ENCODE results near the gene ACOT8. TPM values are rescaled to one million over a fixed set of nuclear protein-coding genes. Genes with fewer than 3 reads are reported as not detected.

The ACOT8 gene
- total and polyA plus RNA-seq, 12 donors, result 21.3 to 46.6 (median 28.1) TPM

GRCh38 chr20:45887346-45887715 is 30.1 kb upstream of the ACOT8 start, which contains the start of gene SPATA25:
Gene SPATA25, minus strand, starts transcription at chr20:45887622. Its CDS starts 32 bp downstream, at chr20:45887590.
- H3K27ac ChIP-seq, result no peak within 1 kb of the TSS
- H3K36me3 ChIP-seq, result peaks cover 0 to 67% (median 14%) of the 10 kb centered on the region in 9 donors
- H3K9me3 ChIP-seq, result no peaks in the 10 kb centered on the region
- 94% methylated on average over 8 of the region's 8 CpGs for WGBS, 2 donors
- intact Hi-C loops (cut with DNase I), result loop anchor here in 3 of 10 donors (10.0 kb wide), 3 partner anchors 53 to 77 kb away; partner anchors contain the start of gene SNX21 (in 1 of the 3)
- ATAC-seq (no peak), DNase-seq (no peak)
- TF ChIP-seq CTCF (IDR thresholded peaks at IDR 0.05), result no peak
- no peak within 1 kb of the TSS for H3K4me3 ChIP-seq
- peaks cover 10 to 45% (median 38%) of the 10 kb centered on the region in 9 donors for H3K4me1 ChIP-seq
- H3K27me3 ChIP-seq, result no peaks in the 10 kb centered on the region

GRCh38 chr20:45886590-45887345 is 29.6 kb upstream of the ACOT8 start:
- ATAC-seq, result no peak
- Histone ChIP-seq H3K27ac (no peak overlapping the region), H3K4me1 (peaks cover 6 to 45% (median 38%) of the 10 kb centered on the region in 9 donors), H3K4me3 (no peak overlapping the region), H3K36me3 (peaks cover 0 to 72% (median 14%) of the 10 kb centered on the region in 9 donors), H3K9me3 (no peaks in the 10 kb centered on the region), H3K27me3 (no peaks in the 10 kb centered on the region)
- no peak for TF ChIP-seq CTCF (IDR thresholded peaks at IDR 0.05)
- intact Hi-C loops (cut with DNase I), result loop anchor here in 3 of 10 donors (10.0 kb wide), 3 partner anchors 52 to 78 kb away; partner anchors contain the start of gene SNX21 (in 1 of the 3)
- DNase-seq, result no peak
- 90 to 92% methylated on average over 19 of the region's 19 CpGs for WGBS, 2 donors

GRCh38 chr20:45883100-45883469 is 25.9 kb upstream of the ACOT8 start:
- H3K27ac ChIP-seq, result no peak overlapping the region
- H3K27me3 ChIP-seq, result no peaks in the 10 kb centered on the region
- no peaks in the 10 kb centered on the region for H3K9me3 ChIP-seq
- intact Hi-C loops (cut with DNase I), result loop anchor here in 3 of 10 donors (10.0 kb wide), 3 partner anchors 48 to 82 kb away; partner anchors contain the start of gene SNX21 (in 1 of the 3)
- no peak for ATAC-seq
- peaks cover 0 to 77% (median 15%) of the 10 kb centered on the region in 9 donors for H3K36me3 ChIP-seq
- no peak for TF ChIP-seq CTCF (IDR thresholded peaks at IDR 0.05)
- no peak overlapping the region for H3K4me3 ChIP-seq
- WGBS, 2 donors, result 83 to 84% methylated on average over 9 of the region's 9 CpGs
- peaks cover 0 to 31% (median 22%) of the 10 kb centered on the region in 9 donors for H3K4me1 ChIP-seq
- no peak for DNase-seq

GRCh38 chr20:45882469-45883099 is 25.4 kb upstream of the ACOT8 start:
- no peaks in the 10 kb centered on the region for H3K9me3 ChIP-seq
- no peaks in the 10 kb centered on the region for H3K27me3 ChIP-seq
- ATAC-seq, result no peak
- H3K36me3 ChIP-seq, result peaks cover 0 to 77% (median 20%) of the 10 kb centered on the region in 9 donors
- no peak overlapping the region for H3K4me3 ChIP-seq
- intact Hi-C loops (cut with DNase I), result loop anchor here in 3 of 10 donors (10.0 kb wide), 3 partner anchors 48 to 82 kb away; partner anchors contain the start of gene SNX21 (in 1 of the 3)
- no peak for DNase-seq
- 76 to 83% methylated on average over 4 of the region's 4 CpGs for WGBS, 2 donors
- no peak for TF ChIP-seq CTCF (IDR thresholded peaks at IDR 0.05)
- H3K27ac ChIP-seq, result no peak overlapping the region
- peaks cover 0 to 31% (median 21%) of the 10 kb centered on the region in 9 donors for H3K4me1 ChIP-seq

Data from heart right ventricle (tissue), 16 donors.